H1 (cell line): Measurements from ENCODE around the gene SLC45A1. TPM values are rescaled to one million over a fixed set of nuclear protein-coding genes. Genes with fewer than 3 reads are reported as not detected.

Experiments used
- CTCF ChIA-PET: fragments of 300-600 bp; sonication (Branson Sonifier 250); formaldehyde crosslinking; loops from one replicate; lab custom pipeline; 2021; ENCODE audit not compliant: partially characterized antibody; lab: Charles Lee
- POLR2A ChIA-PET: fragments of 300-600 bp; sonication (Branson Sonifier 250); formaldehyde crosslinking; loops from one replicate; lab custom pipeline; 2021; ENCODE audit warnings: inconsistent platforms; ENCODE audit not compliant: partially characterized antibody; lab: Charles Lee
- DNase-seq, 2 experiments: peaks; one replicate each; pipeline versions ENCODE4 v3.0.0 to v3.0.0-alpha.2; 2010 to 2022; ENCODE audit warnings: low spot score in 2 of 2, low read depth in 1 of 2, mixed read lengths in 1 of 2
- FAIRE-seq: peaks from 2 replicates; lab custom pipeline; 2011; peaks lifted over from hg19 to GRCh38; lab: Jason Lieb, UNC
- H2AFZ ChIP-seq: 2 replicates; pipeline ENCODE4 v1.8.1; 2012; ENCODE audit warnings: low read length, inconsistent platforms
- H2AK5ac ChIP-seq: 2 replicates; pipeline ENCODE4 v1.6.1; 2013; ENCODE audit warnings: low read depth, low read length
- H2BK120ac ChIP-seq: replicated peaks from 2 replicates; pipeline ENCODE3; 2013; ENCODE audit warnings: low read depth, low read length, inconsistent platforms
- H2BK12ac ChIP-seq: 2 replicates; pipeline ENCODE4 v1.6.1; 2013; ENCODE audit warnings: low read depth, low read length
- H2BK15ac ChIP-seq: 2 replicates; pipeline ENCODE4 v1.6.1; 2013; ENCODE audit warnings: low read length
- H2BK20ac ChIP-seq: 2 replicates; pipeline ENCODE4 v1.6.1; 2013; ENCODE audit warnings: low read length
- H2BK5ac ChIP-seq: 2 replicates; pipeline ENCODE4 v1.6.1; 2013; ENCODE audit warnings: low read depth, low read length
- H3K14ac ChIP-seq: 2 replicates; pipeline ENCODE4 v1.6.1; 2013; ENCODE audit warnings: inconsistent platforms; ENCODE audit not compliant: insufficient read length
- H3K18ac ChIP-seq: 2 replicates; pipeline ENCODE4 v1.6.1; 2013; ENCODE audit warnings: low read length; ENCODE audit errors: extremely low read depth
- H3K23ac ChIP-seq: 2 replicates; pipeline ENCODE4 v1.6.1; 2013; ENCODE audit warnings: inconsistent platforms; ENCODE audit not compliant: insufficient read length
- H3K23me2 ChIP-seq: 2 replicates; pipeline ENCODE4 v1.6.1; 2013; ENCODE audit warnings: low read depth, low read length
- H3K27ac ChIP-seq: 2 replicates; pipeline ENCODE4 v1.6.1; 2011; ENCODE audit warnings: low read depth, low read length, inconsistent platforms
- H3K27me3 ChIP-seq, 4 experiments: replicated peaks in 1 of 4; 1 replicate in 1 of 4; 2 replicates in 3 of 4; pipeline versions ENCODE4 v1.6.1 to v1.8.1; 2011 to 2013; ENCODE audit warnings: low read length in 3 of 4, mild to moderate bottlenecking in 3 of 4, inconsistent platforms in 2 of 4, mixed read lengths in 2 of 4, moderate library complexity in 1 of 4; ENCODE audit not compliant: control insufficient read depth in 3 of 4, insufficient read depth in 3 of 4; ENCODE audit errors: extremely low read depth in 1 of 4
- H3K36me3 ChIP-seq, 4 experiments: 2 replicates each; pipeline versions ENCODE4 v1.6.1 to v1.8.1; 2011 to 2013; ENCODE audit warnings: mild to moderate bottlenecking in 4 of 4, low read length in 3 of 4, moderate library complexity in 2 of 4, control low read depth in 1 of 4, inconsistent platforms in 1 of 4; ENCODE audit not compliant: insufficient read depth in 4 of 4, control insufficient read depth in 2 of 4
- H3K4ac ChIP-seq: replicated peaks from 2 replicates; pipeline ENCODE3; 2013; ENCODE audit warnings: low read length, low read depth, mixed read lengths, inconsistent platforms; ENCODE audit not compliant: insufficient read length
- H3K4me1 ChIP-seq, 4 experiments: replicated peaks in 1 of 4; 1 replicate in 1 of 4; 2 replicates in 3 of 4; pipeline versions ENCODE4 v1.6.1 to v1.8.1; 2011 to 2013; ENCODE audit warnings: low read length in 3 of 4, inconsistent platforms in 2 of 4, mixed read lengths in 1 of 4; ENCODE audit not compliant: insufficient read depth in 4 of 4, control insufficient read depth in 3 of 4
- H3K4me2 ChIP-seq, 2 experiments: 2 replicates each; pipeline versions ENCODE4 v1.6.1 to v1.8.1; 2011 to 2013; ENCODE audit warnings: low read depth in 2 of 2, low read length in 2 of 2, control low read depth in 1 of 2, inconsistent platforms in 1 of 2, mild to moderate bottlenecking in 1 of 2; ENCODE audit not compliant: insufficient read depth in 1 of 2
- H3K4me3 ChIP-seq, 4 experiments: fragments of 200-600, 300-600 bp in 1 of 4; sonication (generic), shearing (Covaris generic), sonication (Bioruptor Twin) in 1 of 4; 2 replicates each; pipeline versions ENCODE4 v1.5.1 to v1.8.1; 2011 to 2016; ENCODE audit warnings: low read length in 4 of 4, low read depth in 3 of 4, control low read depth in 2 of 4, inconsistent platforms in 2 of 4, mild to moderate bottlenecking in 2 of 4, mixed read lengths in 1 of 4, moderate library complexity in 1 of 4; ENCODE audit not compliant: insufficient read depth in 2 of 4; ENCODE audit errors: extremely low read depth in 1 of 4
- H3K56ac ChIP-seq: replicated peaks from 2 replicates; pipeline ENCODE3; 2013; ENCODE audit warnings: low read depth, mild to moderate bottlenecking, mixed read lengths, low read length, inconsistent platforms; ENCODE audit not compliant: insufficient read length
- H3K79me1 ChIP-seq: 2 replicates; pipeline ENCODE4 v1.6.1; 2013; ENCODE audit warnings: low read depth, low read length, control low read depth
- H3K79me2 ChIP-seq, 2 experiments: 2 replicates each; pipeline versions ENCODE4 v1.6.1 to v1.8.1; 2012 to 2013; ENCODE audit warnings: low read length in 2 of 2, mild to moderate bottlenecking in 2 of 2, inconsistent platforms in 1 of 2; ENCODE audit not compliant: insufficient read depth in 2 of 2, control insufficient read depth in 1 of 2
- H3K9ac ChIP-seq, 4 experiments: replicated peaks in 1 of 4; 1 replicate in 1 of 4; 2 replicates in 3 of 4; pipeline versions ENCODE4 v1.6.1 to v1.8.1; 2011 to 2013; ENCODE audit warnings: low read depth in 3 of 4, low read length in 3 of 4, control low read depth in 2 of 4, mild to moderate bottlenecking in 2 of 4, moderate library complexity in 2 of 4, inconsistent platforms in 1 of 4; ENCODE audit errors: extremely low read depth in 1 of 4
- H3K9me3 ChIP-seq, 2 experiments: 2 replicates each; pipeline versions ENCODE4 v1.6.1 to v1.8.1; 2012 to 2013; ENCODE audit warnings: mild to moderate bottlenecking in 2 of 2, moderate library complexity in 2 of 2, control low read depth in 1 of 2, inconsistent platforms in 1 of 2, low read depth in 1 of 2, low read length in 1 of 2, mixed read lengths in 1 of 2; ENCODE audit not compliant: insufficient read depth in 2 of 2
- H4K20me1 ChIP-seq, 2 experiments: replicated peaks in 1 of 2; 2 replicates each; pipeline versions ENCODE3 to v1.8.1; 2011 to 2013; ENCODE audit warnings: inconsistent platforms in 2 of 2, low read length in 2 of 2, mild to moderate bottlenecking in 1 of 2; ENCODE audit not compliant: insufficient read depth in 2 of 2, control insufficient read depth in 1 of 2
- H4K5ac ChIP-seq: 2 replicates; pipeline ENCODE4 v1.6.1; 2013; ENCODE audit warnings: low read length, low read depth, mixed read lengths, inconsistent platforms; ENCODE audit not compliant: insufficient read length
- H4K8ac ChIP-seq: 2 replicates; pipeline ENCODE4 v1.8.0; 2013; ENCODE audit warnings: mild to moderate bottlenecking, moderate library complexity, low read length, inconsistent platforms; ENCODE audit not compliant: insufficient read depth; ENCODE audit errors: extremely low read depth
- H4K91ac ChIP-seq: replicated peaks from 2 replicates; pipeline ENCODE3; 2013; ENCODE audit warnings: low read length, mixed read lengths, inconsistent platforms; ENCODE audit not compliant: insufficient read length
- BCL11A ChIP-seq, 2 experiments: IDR thresholded peaks; one replicate each; pipeline ENCODE4 v1.6.1; 2011; ENCODE audit warnings: low read depth in 2 of 2, low read length in 2 of 2, mild to moderate bottlenecking in 2 of 2
- EP300 ChIP-seq, 2 experiments: IDR thresholded peaks; 1 replicate in 1 of 2; 2 replicates in 1 of 2; pipeline ENCODE4 v1.6.1; 2011 to 2012; ENCODE audit warnings: low read depth in 2 of 2, low read length in 2 of 2, mild to moderate bottlenecking in 2 of 2, borderline replicate concordance in 1 of 2, inconsistent platforms in 1 of 2, moderate library complexity in 1 of 2
- EZH2 ChIP-seq: fragments of 200-600 bp; sonication (generic); IDR thresholded peaks from 2 replicates; pipeline ENCODE4 v1.7.1; 2012; ENCODE audit warnings: low read depth, mild to moderate bottlenecking, moderate library complexity, low read length, inconsistent platforms; ENCODE audit not compliant: severe bottlenecking
- FOSL1 ChIP-seq: IDR thresholded peaks from 2 replicates; pipeline ENCODE4 v1.6.1; 2011; ENCODE audit warnings: mild to moderate bottlenecking, low read depth, low read length, moderate library complexity; ENCODE audit not compliant: insufficient read depth
- HDAC6 ChIP-seq: IDR thresholded peaks from one replicate; pipeline ENCODE4 v1.7.1; 2012; ENCODE audit warnings: low read depth, mild to moderate bottlenecking, inconsistent platforms, low read length, moderate library complexity
- JUND ChIP-seq: IDR thresholded peaks from 2 replicates; pipeline ENCODE4 v1.6.1; 2011; ENCODE audit warnings: mild to moderate bottlenecking, improper control_type of control experiment, low read length
- PHF8 ChIP-seq: fragments of 200-600 bp; sonication (generic); conservative IDR thresholded peaks from 2 replicates; pipeline ENCODE4 v1.7.1; 2012; ENCODE audit warnings: low read depth, mild to moderate bottlenecking, inconsistent platforms, low read length, moderate library complexity
- POLR2A ChIP-seq, 2 experiments: IDR thresholded peaks; 1 replicate in 1 of 2; 2 replicates in 1 of 2; pipeline ENCODE4 v1.6.1; 2011; ENCODE audit warnings: low read depth in 2 of 2, low read length in 2 of 2, mild to moderate bottlenecking in 2 of 2; ENCODE audit errors: control extremely low read depth in 1 of 2
- RFX5 ChIP-seq: IDR thresholded peaks from 2 replicates; pipeline ENCODE4 v1.6.1; 2011; ENCODE audit warnings: low read depth, low read length, improper control_type of control experiment, borderline replicate concordance
- RXRA ChIP-seq: IDR thresholded peaks from 2 replicates; pipeline ENCODE4 v1.6.1; 2011; ENCODE audit warnings: low read depth, mild to moderate bottlenecking, low read length, moderate library complexity; ENCODE audit not compliant: insufficient read depth
- SIRT6 ChIP-seq: IDR thresholded peaks from one replicate; pipeline ENCODE4 v1.7.1; 2012; ENCODE audit warnings: low read length, inconsistent platforms
- SP4 ChIP-seq: IDR thresholded peaks from 2 replicates; pipeline ENCODE4 v1.6.1; 2012; ENCODE audit warnings: low read length, inconsistent platforms
- TAF7 ChIP-seq: optimal IDR thresholded peaks from 2 replicates; pipeline ENCODE3; 2011; ENCODE audit warnings: low read depth, mild to moderate bottlenecking, inconsistent platforms, low read length, moderate library complexity, borderline replicate concordance
- TEAD4 ChIP-seq: IDR thresholded peaks from 2 replicates; pipeline ENCODE4 v1.6.1; 2012; ENCODE audit warnings: low read depth, low read length, inconsistent platforms, mixed read lengths
- WGBS, 2 experiments: shearing (Covaris generic) in 1 of 2; methylation state at CpG; one replicate each; pipeline versions ENCODE4 v1.1.6 to v1.1.7; 2013 to 2015; ENCODE audit warnings: low lambda C conversion rate in 2 of 2, mixed read lengths in 2 of 2, inconsistent platforms in 1 of 2, low coverage in 1 of 2, missing lambda C conversion rate in 1 of 2; ENCODE audit not compliant: insufficient replicate concordance in 2 of 2, insufficient coverage in 1 of 2, insufficient read length in 1 of 2; ENCODE audit errors: extremely low coverage in 1 of 2, missing lambda C conversion rate in 1 of 2; 5-methylcytosine and 5-hydroxymethylcytosine counted together
- polyA plus RNA-seq, 7 experiments: library from polyadenylated mRNA; depleted of rRNA in 3 of 7; stranded (reverse) in 5 of 7; unstranded in 2 of 7; fragments of >200 nt in 5 of 7; fragments of 200-250 nt in 2 of 7; gene quantifications; 1 replicate in 5 of 7; 2 replicates in 1 of 7; 4 replicates in 1 of 7; pipeline versions ENCODE4 v1.2.1 to v1.2.3, GENCODE V29; 2011 to 2013; ENCODE audit warnings: missing spikeins in 2 of 7, mixed read lengths in 2 of 7
- total RNA-seq: library from RNA; stranded (reverse); fragmentation: NEBNext Ultra II Directional; extraction: Animal tissue kit (Norgen Biotek cat#: 25700); gene quantifications from 2 replicates; pipeline ENCODE4 v1.2.1, GENCODE V29; 2021
- TF ChIP-seq, protein P1 (sequence below): IDR thresholded peaks from 2 replicates; pipeline ENCODE4 v1.6.1; 2012; ENCODE audit warnings: inconsistent platforms

SLC45A1 gene
- total and polyA plus RNA-seq, 2 of the 8 experiments (the other 6 are each of a cell fraction or from before 2014, with no cell fraction given): 1.0 to 1.7 TPM

DNA sequence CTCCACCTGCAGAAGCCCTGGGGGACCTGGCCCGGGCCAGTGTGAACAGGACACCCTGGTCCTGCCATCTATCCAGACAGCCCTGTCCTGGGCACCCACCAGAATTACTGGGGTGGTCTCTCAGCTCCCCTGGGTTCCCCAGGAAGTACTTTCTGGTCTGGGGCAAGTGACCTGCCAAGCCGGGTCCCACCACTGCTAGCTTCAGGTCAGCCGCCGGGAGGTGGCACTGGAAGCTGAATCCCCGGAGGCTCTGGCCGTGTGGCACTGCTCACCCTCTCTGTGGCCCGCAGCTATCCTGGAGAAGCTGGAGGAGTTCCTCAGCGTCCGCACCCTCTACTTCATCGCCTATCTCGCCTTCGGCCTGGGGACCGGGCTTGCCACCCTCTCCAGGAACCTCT is 21.3 kb downstream of the SLC45A1 start:
- FAIRE-seq (no peak), DNase-seq (peak in 1 of 2 experiments; percentile 44)
- TF ChIP-seq HDAC6 (no peak), TEAD4 (no peak), JUND (no peak), PHF8 (no peak), EZH2 (no peak), FOSL1 (no peak), SP4 (no peak), TAF7 (no peak), SIRT6 (no peak), RXRA (no peak), RFX5 (no peak), EP300 (IDR thresholded peaks at IDR 0.05; ENCODE audit: borderline replicate concordance in 1 of 2, low read depth in 2 of 2, low read length in 2 of 2) (no peak), POLR2A (IDR thresholded peaks at IDR 0.05; ENCODE audit: control extremely low read depth in 1 of 2, low read depth in 2 of 2, low read length in 2 of 2) (no peak), BCL11A (IDR thresholded peaks at IDR 0.05; ENCODE audit: low read depth in 2 of 2, low read length in 2 of 2) (no peak)
- TF ChIP-seq, protein P1, sequence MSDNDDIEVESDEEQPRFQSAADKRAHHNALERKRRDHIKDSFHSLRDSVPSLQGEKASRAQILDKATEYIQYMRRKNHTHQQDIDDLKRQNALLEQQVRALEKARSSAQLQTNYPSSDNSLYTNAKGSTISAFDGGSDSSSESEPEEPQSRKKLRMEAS: no peak

More for the DNA sequence above, 21.3 kb downstream of the SLC45A1 start:
- Histone ChIP-seq H3K79me2 (no peaks in the 10 kb centered on the region), H3K4me3 (no peak overlapping the region), H2AK5ac (no peak overlapping the region), H2BK15ac (no peak overlapping the region), H2AFZ (no peak overlapping the region), H4K5ac (no peak overlapping the region), H3K9ac (no peak overlapping the region), H3K36me3 (no peaks in the 10 kb centered on the region), H4K91ac (no peak overlapping the region), H2BK5ac (no peak overlapping the region), H4K8ac (no peak overlapping the region), H3K4me2 (no peak overlapping the region), H2BK20ac (no peak overlapping the region), H3K27me3 (no peaks in the 10 kb centered on the region), H2BK12ac (no peak overlapping the region), H3K9me3 (no peaks in the 10 kb centered on the region), H3K4me1 (no peaks in the 10 kb centered on the region), H2BK120ac (no peak overlapping the region), H3K4ac (no peak overlapping the region), H4K20me1 (no peaks in the 10 kb centered on the region), H3K56ac (no peak overlapping the region), H3K14ac (no peak overlapping the region), H3K23ac (no peak overlapping the region), H3K79me1 (no peaks in the 10 kb centered on the region), H3K18ac (no peak overlapping the region; the same call in 1 of the 2 replicates), H3K27ac (no peak overlapping the region), H3K23me2 (no peaks in the 10 kb centered on the region)
- POLR2A ChIA-PET: no interaction called here
- CTCF ChIA-PET: interaction anchor here (1.3 to 6.9 kb wide), 2 partner anchors 24 to 364 kb away, joined by 5 to 29 read pairs; no protein-coding TSS in a partner anchor
- 93% methylated on average over 13 of the region's 13 CpGs; no CpG with 5 or more reads in 1 of the 2 experiments for WGBS, 2 experiments
